NCI-H1048 (cell line): ENCODE results near the gene ADAM17.
"Not testable (repeated sequence)": the region's sequence is repeated elsewhere in the genome, so short reads cannot be mapped to it uniquely, and the experiment has no call there.

Source experiments
- DNase-seq: peaks from one replicate; lab custom pipeline; 2025; lab: John Stamatoyannopoulos, UW

The ADAM17 gene

GRCh38 chr2:9519250-9519649 lies 36.4 kb downstream of the ADAM17 start:
- no peak for DNase-seq

- DNase-seq, result no peak
These were observed 36.9 kb downstream of the ADAM17 start for GRCh38 chr2:9518780-9519179.

- no peak for DNase-seq
These were observed 37.5 kb downstream of the ADAM17 start for GRCh38 chr2:9518163-9518562.

GRCh38 chr2:9517118-9517782 lies 38.4 kb downstream of the ADAM17 start:
- no peak for DNase-seq

GRCh38 chr2:9513946-9514345 lies 41.7 kb downstream of the ADAM17 start:
- DNase-seq, result not testable (repeated sequence)

GRCh38 chr2:9508931-9509330 lies 46.7 kb downstream of the ADAM17 start:
- no peak for DNase-seq

- DNase-seq, result no peak
These were observed 57.4 kb downstream of the ADAM17 start for GRCh38 chr2:9498210-9498609.

- DNase-seq, result no peak
These were observed 58.6 kb downstream of the ADAM17 start for GRCh38 chr2:9497017-9497416.

- DNase-seq, result no peak
These were observed 61.5 kb downstream of the ADAM17 start for GRCh38 chr2:9494081-9494480.

- no peak for DNase-seq
These were observed 62.2 kb downstream of the ADAM17 start for GRCh38 chr2:9493478-9493877.

GRCh38 chr2:9492927-9493326 lies 62.7 kb downstream of the ADAM17 start:
- no peak for DNase-seq

- DNase-seq, result no peak
These were observed 64.8 kb downstream of the ADAM17 start for GRCh38 chr2:9490789-9491188.

GRCh38 chr2:9488583-9489547 lies 66.8 kb downstream of the ADAM17 start:
- DNase-seq, result no peak

- DNase-seq, result no peak
These were observed 71.1 kb downstream of the ADAM17 start for GRCh38 chr2:9484533-9484932.

- DNase-seq, result no peak
These were observed 72.5 kb downstream of the ADAM17 start for GRCh38 chr2:9483107-9483506.

- no peak for DNase-seq
These were observed 75.5 kb downstream of the ADAM17 start for GRCh38 chr2:9480157-9480556.

- no peak for DNase-seq
These were observed 77.1 kb downstream of the ADAM17 start for GRCh38 chr2:9478526-9478925.

GRCh38 chr2:9477914-9478313 lies 77.7 kb downstream of the ADAM17 start:
- DNase-seq, result no peak

GRCh38 chr2:9474361-9475057 lies 81.1 kb downstream of the ADAM17 start, which contains the start of gene IAH1:
IAH1 (plus strand) TSS chr2:9474551; CDS start chr2:9474567, 16 bp downstream.
- DNase-seq, result no peak

GRCh38 chr2:9473985-9474360 lies 81.7 kb downstream of the ADAM17 start:
- DNase-seq, result no peak

GRCh38 chr2:9473308-9473984 lies 82.2 kb downstream of the ADAM17 start:
- no peak for DNase-seq

- DNase-seq, result no peak
These were observed 83.1 kb downstream of the ADAM17 start for GRCh38 chr2:9472511-9472910.
